Measurements from ENCODE around the gene AIF1L.

Gene AIF1L

GRCh38 chr9:131062969-131063368 is 33.4 kb upstream of the AIF1L start:
- H3K27me3 ChIP-seq, result no peaks in the 10 kb centered on the region
- no peaks in the 10 kb centered on the region for H3K9me3 ChIP-seq
- no peaks in the 10 kb centered on the region for H3K4me1 ChIP-seq
- no peaks in the 10 kb centered on the region for H3K36me3 ChIP-seq
- no peak overlapping the region for H3K4me3 ChIP-seq (ENCODE audit: low read depth, low read length)
- no peak for TF ChIP-seq CTCF (IDR thresholded peaks at IDR 0.05; ENCODE audit: low read depth, low read length)
- DNase-seq, result no peak

GRCh38 chr9:131065599-131065998 is 30.7 kb upstream of the AIF1L start:
- DNase-seq, result no peak
- no peaks in the 10 kb centered on the region for H3K9me3 ChIP-seq
- TF ChIP-seq CTCF (IDR thresholded peaks at IDR 0.05; ENCODE audit: low read depth, low read length), result no peak
- H3K4me1 ChIP-seq, result no peaks in the 10 kb centered on the region
- no peaks in the 10 kb centered on the region for H3K36me3 ChIP-seq
- H3K27me3 ChIP-seq, result no peaks in the 10 kb centered on the region
- no peak overlapping the region for H3K4me3 ChIP-seq (ENCODE audit: low read depth, low read length)

DNA sequence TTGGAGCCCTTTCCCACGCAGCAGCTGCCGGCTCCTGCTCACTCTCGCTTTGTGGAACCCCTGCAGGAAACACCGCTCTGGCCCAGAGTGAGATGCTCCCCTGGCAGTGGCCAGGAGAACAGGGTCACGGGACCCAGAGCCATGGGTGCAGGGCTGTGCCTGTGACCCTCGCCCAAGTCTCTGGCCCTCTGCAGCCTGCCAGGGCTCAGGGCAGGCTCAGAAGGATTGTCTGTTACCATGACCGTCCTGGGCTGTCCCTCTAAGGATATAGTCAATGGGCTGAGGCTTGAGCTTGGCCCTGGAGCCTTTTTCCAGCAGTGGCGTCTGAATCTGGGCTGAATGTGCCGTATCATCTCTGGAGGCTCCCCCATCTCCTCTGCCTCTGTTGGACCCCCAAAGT is 28.7 kb upstream of the AIF1L start:
- Histone ChIP-seq H3K36me3 (no peaks in the 10 kb centered on the region), H3K4me3 (ENCODE audit: low read depth, low read length) (no peak overlapping the region), H3K27me3 (no peaks in the 10 kb centered on the region), H3K9me3 (no peaks in the 10 kb centered on the region), H3K4me1 (no peaks in the 10 kb centered on the region)
- DNase-seq, result no peak
- no peak for TF ChIP-seq CTCF (IDR thresholded peaks at IDR 0.05; ENCODE audit: low read depth, low read length)

DNA sequence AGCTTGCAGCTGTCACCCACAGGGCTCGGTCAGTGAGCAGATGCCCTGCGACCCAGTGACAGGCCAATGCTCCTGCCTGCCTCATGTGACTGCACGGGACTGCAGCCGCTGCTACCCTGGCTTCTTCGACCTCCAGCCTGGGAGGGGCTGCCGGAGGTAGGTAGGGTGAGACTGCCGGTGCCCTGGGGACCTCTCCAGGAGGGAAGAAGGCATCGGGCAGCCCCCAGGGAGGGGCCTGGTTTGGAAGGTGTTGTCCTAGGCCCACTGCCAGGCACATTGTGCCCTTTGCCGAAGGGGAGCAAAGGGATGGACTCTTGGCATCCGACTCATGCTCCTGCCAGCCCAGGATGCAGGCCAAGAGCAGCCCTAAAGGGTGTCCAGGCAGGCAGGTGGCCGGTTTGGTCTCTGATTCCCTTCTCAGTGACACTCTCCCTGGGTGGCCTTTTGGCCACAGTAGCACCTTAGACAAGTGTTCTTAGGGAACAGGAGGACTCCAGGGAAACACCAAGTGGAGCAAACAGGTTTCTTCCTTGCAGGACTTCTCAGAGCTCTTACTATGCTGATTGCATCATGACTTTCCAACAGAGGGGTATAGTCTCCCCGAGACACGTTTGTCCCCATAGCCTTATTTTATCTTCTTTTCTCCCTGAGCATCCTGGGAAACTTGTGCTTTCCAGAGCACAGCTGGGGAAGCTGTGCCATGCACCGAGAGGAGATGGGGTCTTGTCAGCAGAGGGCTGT is 28.1 kb upstream of the AIF1L start:
- no peak for DNase-seq
- H3K27me3 ChIP-seq, result no peaks in the 10 kb centered on the region
- no peaks in the 10 kb centered on the region for H3K36me3 ChIP-seq
- H3K9me3 ChIP-seq, result no peaks in the 10 kb centered on the region
- H3K4me3 ChIP-seq (ENCODE audit: low read depth, low read length), result no peak overlapping the region
- H3K4me1 ChIP-seq, result no peaks in the 10 kb centered on the region
- TF ChIP-seq CTCF (IDR thresholded peaks at IDR 0.05; ENCODE audit: low read depth, low read length), result no peak

DNA sequence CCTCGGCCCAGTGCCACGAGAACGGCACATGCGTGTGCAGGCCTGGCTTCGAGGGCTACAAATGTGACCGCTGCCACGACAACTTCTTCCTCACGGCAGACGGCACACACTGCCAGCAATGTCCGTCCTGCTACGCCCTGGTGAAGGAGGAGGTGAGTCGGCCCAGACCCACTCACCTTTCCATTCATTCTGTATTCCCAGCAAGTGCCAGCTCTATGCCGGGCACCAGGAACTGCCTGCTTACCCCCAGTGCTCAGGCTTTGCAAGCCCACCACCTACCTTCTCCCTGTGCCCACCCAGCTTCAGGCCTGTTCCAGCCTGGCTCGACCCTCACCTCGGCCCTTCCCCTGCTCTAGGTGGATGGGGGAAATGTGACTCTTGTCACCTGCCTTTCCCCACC is 26.6 kb upstream of the AIF1L start:
- Histone ChIP-seq H3K9me3 (no peaks in the 10 kb centered on the region), H3K36me3 (no peaks in the 10 kb centered on the region), H3K4me3 (ENCODE audit: low read depth, low read length) (no peak overlapping the region), H3K27me3 (no peaks in the 10 kb centered on the region), H3K4me1 (no peaks in the 10 kb centered on the region)
- no peak for DNase-seq
- TF ChIP-seq CTCF (IDR thresholded peaks at IDR 0.05; ENCODE audit: low read depth, low read length), result no peak

- Histone ChIP-seq H3K27me3 (no peaks in the 10 kb centered on the region), H3K36me3 (no peaks in the 10 kb centered on the region), H3K9me3 (no peaks in the 10 kb centered on the region), H3K4me3 (ENCODE audit: low read depth, low read length) (no peak overlapping the region), H3K4me1 (no peaks in the 10 kb centered on the region)
- DNase-seq, result no peak
- TF ChIP-seq CTCF (IDR thresholded peaks at IDR 0.05; ENCODE audit: low read depth, low read length), result no peak
Observed at GRCh38 chr9:131072107-131072870, 24.0 kb upstream of the AIF1L start.

All from BE2C (cell line).